SK-N-SH treated with all-trans-retinoic acid at 6 μM for 48 hours (cell line): ENCODE measurements around the gene ZNF69.
"Not testable (repeated sequence)": the region's sequence is repeated elsewhere in the genome, so short reads cannot be mapped to it uniquely, and the experiment has no call there.

Experiments
- ATAC-seq: fragments of 200-7000 bp; cut with Tn5 transposase; 3 replicates; pipeline ENCODE4 v1.9.1; 2020; ENCODE audit warnings: mild to moderate bottlenecking, moderate library complexity
- ARNTL ChIP-seq: fragments of 450-650 bp; formaldehyde crosslinking; IDR thresholded peaks from 2 replicates; pipeline ENCODE4 v1.5.0; 2020; ENCODE audit warnings: low read depth, mild to moderate bottlenecking, moderate library complexity, borderline replicate concordance
- BACH2 ChIP-seq: fragments of 250-450 bp; sonication (Bioruptor Pico); IDR thresholded peaks from 2 replicates; pipeline ENCODE4 v1.9.0; 2021; ENCODE audit warnings: mild to moderate bottlenecking, borderline replicate concordance
- CREB5 ChIP-seq: fragments of 250-450 bp; sonication (Bioruptor Pico); IDR thresholded peaks from 2 replicates; pipeline ENCODE4 v1.5.1; 2020; ENCODE audit warnings: low read depth, mild to moderate bottlenecking, moderate library complexity
- CSDC2 ChIP-seq: fragments of 250-450 bp; sonication (Bioruptor Pico); IDR thresholded peaks from 2 replicates; pipeline ENCODE4 v1.5.0; 2020; ENCODE audit warnings: mild to moderate bottlenecking, moderate library complexity
- CSRNP3 ChIP-seq: fragments of 250-450 bp; sonication (Bioruptor Pico); IDR thresholded peaks from 2 replicates; pipeline ENCODE4 v1.5.1; 2021; ENCODE audit warnings: mild to moderate bottlenecking, moderate library complexity
- ESRRG ChIP-seq: fragments of 250-450 bp; sonication (Bioruptor Pico); IDR thresholded peaks from 2 replicates; pipeline ENCODE4 v1.6.1; 2021; ENCODE audit warnings: mild to moderate bottlenecking
- ISL1 ChIP-seq: fragments of 250-450 bp; sonication (Bioruptor Pico); IDR thresholded peaks from 2 replicates; pipeline ENCODE4 v2.1.2; 2022; ENCODE audit warnings: mild to moderate bottlenecking, moderate library complexity
- OSR1 ChIP-seq: fragments of 250-450 bp; sonication (Bioruptor Pico); IDR thresholded peaks from 2 replicates; pipeline ENCODE4 v1.8.0; 2022; ENCODE audit warnings: moderate library complexity, mild to moderate bottlenecking, inconsistent platforms
- PATZ1 ChIP-seq: fragments of 250-450 bp; sonication (Bioruptor Pico); IDR thresholded peaks from 2 replicates; pipeline ENCODE4 v1.8.0; 2020; ENCODE audit warnings: mild to moderate bottlenecking, moderate library complexity, borderline replicate concordance
- POU6F1 ChIP-seq: fragments of 250-450 bp; sonication (Bioruptor Pico); IDR thresholded peaks from 2 replicates; pipeline ENCODE4 v1.8.0; 2021; ENCODE audit warnings: low read depth, mild to moderate bottlenecking, moderate library complexity, borderline replicate concordance
- PPARA ChIP-seq: fragments of 250-450 bp; sonication (Bioruptor Pico); IDR thresholded peaks from 2 replicates; pipeline ENCODE4 v1.5.0; 2020; ENCODE audit warnings: mild to moderate bottlenecking, borderline replicate concordance
- RARB ChIP-seq: fragments of 250-450 bp; sonication (Bioruptor Pico); IDR thresholded peaks from 2 replicates; pipeline ENCODE4 v1.8.0; 2021; ENCODE audit warnings: mild to moderate bottlenecking, moderate library complexity
- SNAI2 ChIP-seq: fragments of 250-450 bp; sonication (Bioruptor Pico); IDR thresholded peaks from 2 replicates; pipeline ENCODE4 v1.5.0; 2020; ENCODE audit warnings: mild to moderate bottlenecking, moderate library complexity
- TCF4 ChIP-seq: fragments of 250-450 bp; sonication (Bioruptor Pico); IDR thresholded peaks from 2 replicates; pipeline ENCODE4 v1.8.0; 2021; ENCODE audit warnings: mild to moderate bottlenecking, moderate library complexity, borderline replicate concordance
- TOX ChIP-seq: fragments of 250-450 bp; sonication (Bioruptor Pico); IDR thresholded peaks from 2 replicates; pipeline ENCODE4 v1.8.0; 2021; ENCODE audit warnings: mild to moderate bottlenecking, moderate library complexity, borderline replicate concordance
- ZC3H10 ChIP-seq: fragments of 250-450 bp; sonication (Bioruptor Pico); IDR thresholded peaks from 2 replicates; pipeline ENCODE4 v1.5.1; 2021; ENCODE audit warnings: mild to moderate bottlenecking, moderate library complexity
- ZFP3 ChIP-seq: fragments of 250-450 bp; sonication (Bioruptor Pico); IDR thresholded peaks from 2 replicates; pipeline ENCODE4 v1.5.0; 2020; ENCODE audit warnings: mild to moderate bottlenecking, moderate library complexity
- ZFP30 ChIP-seq: fragments of 450-650 bp; formaldehyde crosslinking; IDR thresholded peaks from 2 replicates; pipeline ENCODE4 v1.5.0; 2022; ENCODE audit warnings: mild to moderate bottlenecking, moderate library complexity
- ZNF565 ChIP-seq: fragments of 450-650 bp; formaldehyde crosslinking; conservative IDR thresholded peaks from 2 replicates; pipeline ENCODE4 v1.5.0; 2020; ENCODE audit warnings: low read depth, mild to moderate bottlenecking, moderate library complexity
- ZNF8 ChIP-seq: fragments of 450-650 bp; formaldehyde crosslinking; IDR thresholded peaks from 2 replicates; pipeline ENCODE4 v1.5.0; 2020; ENCODE audit warnings: mild to moderate bottlenecking, moderate library complexity
- TF ChIP-seq, protein P1 (sequence below): fragments of 250-450 bp; sonication (Bioruptor Pico); IDR thresholded peaks from 2 replicates; pipeline ENCODE4 v1.5.0; 2020; ENCODE audit warnings: mild to moderate bottlenecking, moderate library complexity

The ZNF69 gene

DNA sequence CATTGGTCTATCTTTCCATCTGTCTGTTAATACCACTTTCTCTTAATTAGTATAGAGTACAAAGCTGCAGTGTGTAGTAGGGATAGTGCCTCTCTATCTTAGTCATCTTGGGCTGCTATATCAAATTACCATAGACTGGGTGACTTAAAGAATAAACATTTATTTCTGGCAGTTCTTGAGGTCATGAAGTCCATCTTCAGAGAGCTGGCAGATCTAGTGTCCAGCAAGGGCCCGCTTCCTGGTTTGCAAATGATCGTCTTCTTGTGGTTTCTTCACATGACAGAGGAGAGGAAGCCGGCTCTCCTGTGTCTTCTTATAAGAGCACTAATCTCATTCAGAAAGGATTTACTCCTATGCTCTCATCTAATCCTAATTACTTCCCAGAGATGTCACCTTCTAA, 43.5 kb downstream of the ZNF69 start (continued):
- TF ChIP-seq POU6F1 (CRISPR knock-in tag): no peak
- no peak for TF ChIP-seq ZFP3 (CRISPR knock-in tag)
- TF ChIP-seq PATZ1 (CRISPR knock-in tag): no peak
- no peak for TF ChIP-seq ESRRG (CRISPR knock-in tag)
- no peak for TF ChIP-seq CSDC2 (CRISPR knock-in tag)

GRCh38 chr19:11931513-11931912, 43.9 kb downstream of the ZNF69 start:
- TF ChIP-seq ZNF8 (CRISPR knock-in tag) (no peak), SNAI2 (CRISPR knock-in tag) (no peak), ISL1 (no peak), PPARA (CRISPR knock-in tag) (no peak), RARB (no peak), BACH2 (CRISPR knock-in tag) (no peak), ZFP3 (CRISPR knock-in tag) (no peak), ESRRG (CRISPR knock-in tag) (no peak), CREB5 (CRISPR knock-in tag) (no peak), CSRNP3 (CRISPR knock-in tag) (no peak), ZC3H10 (CRISPR knock-in tag) (no peak), ZNF565 (CRISPR knock-in tag) (no peak), TOX (CRISPR knock-in tag) (no peak), PATZ1 (CRISPR knock-in tag) (no peak), ARNTL (CRISPR knock-in tag) (no peak), TCF4 (CRISPR knock-in tag) (no peak), ZFP30 (CRISPR knock-in tag) (no peak), OSR1 (CRISPR knock-in tag) (no peak)
- TF ChIP-seq, protein P1, sequence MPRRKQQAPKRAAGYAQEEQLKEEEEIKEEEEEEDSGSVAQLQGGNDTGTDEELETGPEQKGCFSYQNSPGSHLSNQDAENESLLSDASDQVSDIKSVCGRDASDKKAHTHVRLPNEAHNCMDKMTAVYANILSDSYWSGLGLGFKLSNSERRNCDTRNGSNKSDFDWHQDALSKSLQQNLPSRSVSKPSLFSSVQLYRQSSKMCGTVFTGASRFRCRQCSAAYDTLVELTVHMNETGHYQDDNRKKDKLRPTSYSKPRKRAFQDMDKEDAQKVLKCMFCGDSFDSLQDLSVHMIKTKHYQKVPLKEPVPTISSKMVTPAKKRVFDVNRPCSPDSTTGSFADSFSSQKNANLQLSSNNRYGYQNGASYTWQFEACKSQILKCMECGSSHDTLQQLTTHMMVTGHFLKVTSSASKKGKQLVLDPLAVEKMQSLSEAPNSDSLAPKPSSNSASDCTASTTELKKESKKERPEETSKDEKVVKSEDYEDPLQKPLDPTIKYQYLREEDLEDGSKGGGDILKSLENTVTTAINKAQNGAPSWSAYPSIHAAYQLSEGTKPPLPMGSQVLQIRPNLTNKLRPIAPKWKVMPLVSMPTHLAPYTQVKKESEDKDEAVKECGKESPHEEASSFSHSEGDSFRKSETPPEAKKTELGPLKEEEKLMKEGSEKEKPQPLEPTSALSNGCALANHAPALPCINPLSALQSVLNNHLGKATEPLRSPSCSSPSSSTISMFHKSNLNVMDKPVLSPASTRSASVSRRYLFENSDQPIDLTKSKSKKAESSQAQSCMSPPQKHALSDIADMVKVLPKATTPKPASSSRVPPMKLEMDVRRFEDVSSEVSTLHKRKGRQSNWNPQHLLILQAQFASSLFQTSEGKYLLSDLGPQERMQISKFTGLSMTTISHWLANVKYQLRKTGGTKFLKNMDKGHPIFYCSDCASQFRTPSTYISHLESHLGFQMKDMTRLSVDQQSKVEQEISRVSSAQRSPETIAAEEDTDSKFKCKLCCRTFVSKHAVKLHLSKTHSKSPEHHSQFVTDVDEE (CRISPR knock-in tag): no peak
- TF ChIP-seq, all 23 proteins: peak for 0
- no peak for ATAC-seq

GRCh38 chr19:11935829-11936228, 48.2 kb downstream of the ZNF69 start:
- not testable (repeated sequence) for ATAC-seq

DNA sequence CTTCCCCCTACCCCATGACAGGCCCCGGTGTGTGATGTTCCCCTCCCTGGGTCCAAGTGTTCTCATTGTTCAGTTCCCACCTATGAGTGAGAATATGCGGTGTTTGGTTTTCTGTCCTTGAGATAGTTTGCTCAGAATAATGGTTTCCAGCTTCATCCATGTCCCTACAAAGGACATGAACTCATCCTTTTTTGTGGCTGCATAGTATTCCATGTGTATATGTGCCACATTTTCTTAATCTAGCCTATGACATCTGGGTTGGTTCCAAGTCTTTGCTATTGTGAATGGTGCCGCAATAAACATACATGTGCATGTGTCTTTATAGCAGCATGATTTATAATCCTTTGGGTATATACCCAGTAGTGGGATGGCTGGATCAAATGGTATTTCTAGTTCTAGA, 50.8 kb downstream of the ZNF69 start:
- ATAC-seq: not testable (repeated sequence)

DNA sequence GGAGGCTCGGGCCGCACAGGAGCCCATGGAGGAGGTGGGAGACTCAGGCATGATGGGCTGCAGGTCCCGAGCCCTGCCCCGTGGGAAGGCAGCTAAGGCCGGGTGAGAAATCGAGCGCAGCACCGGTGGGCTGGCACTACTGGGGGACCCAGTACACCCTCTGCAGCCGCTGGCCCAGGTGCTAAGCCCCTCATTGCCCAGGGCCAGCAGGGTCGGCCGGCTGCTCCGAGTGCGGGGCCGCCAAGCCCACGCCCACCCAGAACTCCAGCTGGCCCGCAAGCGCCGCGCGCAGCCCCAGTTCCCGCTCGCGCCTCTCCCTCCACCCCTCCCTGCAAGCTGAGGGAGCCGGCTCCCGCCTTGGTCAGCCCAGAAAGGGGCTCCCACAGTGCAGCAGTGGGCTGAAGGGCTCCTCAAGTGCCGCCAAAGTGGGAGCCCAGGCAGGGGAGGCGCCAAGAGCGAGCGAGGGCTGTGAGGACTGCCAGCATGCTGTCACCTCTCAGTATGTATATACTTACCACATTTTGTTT, 53.8 kb downstream of the ZNF69 start:
- ATAC-seq: not testable (repeated sequence)
